Stimulated activated CD8-positive, alpha-beta memory T cell treated with anti-CD3 and anti-CD28 coated beads, Interleukin-7, amount 100 ng/mL, for 24 hours (primary cell): ENCODE data around the gene EVA1A.

ENCODE experiments used
- DNase-seq: peaks from one replicate; pipeline ENCODE4 v3.0.0-alpha.2; 2020; ENCODE audit warnings: low read depth

Gene EVA1A

DNA sequence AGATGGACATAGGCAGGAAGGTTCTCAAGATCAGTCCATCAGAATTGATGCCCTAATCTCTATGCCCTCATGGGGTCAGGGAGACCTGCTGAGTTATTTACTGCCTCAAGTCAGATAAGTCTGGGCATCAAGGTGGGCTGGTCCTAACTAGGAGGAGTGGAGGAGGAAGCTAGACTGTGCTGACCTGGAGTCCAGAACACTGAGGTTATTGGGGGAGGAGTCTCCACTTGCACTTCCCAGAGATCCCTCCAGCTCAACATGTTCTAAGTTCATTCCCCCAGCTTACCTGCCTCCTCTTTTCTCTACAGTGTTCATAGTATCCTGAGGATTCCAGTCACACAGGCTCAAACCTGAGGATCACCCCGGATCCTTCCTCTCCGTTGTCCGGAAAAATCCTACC is 19.3 kb downstream of the EVA1A start:
- no peak for DNase-seq

DNA sequence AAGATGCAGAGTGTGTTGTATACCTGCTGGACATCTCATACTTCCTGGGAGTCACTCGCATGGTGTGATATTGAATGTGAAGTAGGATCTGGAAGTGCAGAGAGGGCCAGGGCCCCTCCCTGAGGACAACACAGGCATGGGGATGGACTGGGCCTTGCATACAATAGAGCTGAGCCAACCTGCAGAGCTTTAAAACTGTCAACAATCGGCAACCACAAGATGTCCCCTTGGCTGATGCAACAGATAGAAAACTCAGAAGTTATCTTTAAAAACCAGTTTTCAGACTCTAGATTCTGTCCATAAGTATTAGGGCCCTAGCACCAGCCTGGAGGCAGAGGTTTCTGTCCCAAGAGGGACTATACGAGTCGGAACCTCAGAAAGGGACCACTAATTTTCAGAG is 19.7 kb downstream of the EVA1A start:
- no peak for DNase-seq

DNA sequence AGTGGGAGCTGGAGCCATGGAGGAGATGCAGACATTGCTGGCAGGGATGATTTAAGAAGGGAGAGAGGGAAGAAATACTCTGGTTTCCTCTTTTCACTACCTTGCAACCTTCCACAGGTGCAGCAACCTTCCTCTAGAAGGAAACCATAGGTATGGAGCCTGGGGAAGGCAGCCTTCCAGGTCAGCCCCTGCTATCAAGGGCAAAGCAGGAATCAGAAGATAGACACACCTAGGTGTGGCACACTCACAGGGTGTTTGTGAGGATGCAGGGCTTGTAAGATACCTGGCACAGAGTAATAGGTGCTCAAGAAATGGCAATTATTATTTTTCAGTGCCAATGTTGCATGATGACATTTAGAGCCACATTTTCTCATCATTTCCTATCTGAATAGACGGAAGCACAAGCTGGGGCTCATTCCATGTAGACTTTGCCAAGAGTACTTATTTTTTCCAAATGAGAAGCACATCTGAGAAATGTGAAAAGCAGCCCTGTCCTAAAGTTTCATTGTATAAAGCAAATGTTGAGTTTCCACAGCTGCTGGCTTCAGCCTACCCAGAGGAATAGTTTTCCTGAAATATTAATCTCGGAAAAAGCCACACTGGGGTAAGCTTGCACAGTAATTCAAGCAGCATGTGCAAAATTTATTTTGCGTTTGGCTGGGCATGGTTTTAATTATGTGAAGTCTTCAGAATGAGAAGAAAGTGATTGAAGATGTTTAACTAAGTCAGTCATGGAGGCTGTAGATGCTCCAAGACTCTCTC is 20.6 kb downstream of the EVA1A start:
- DNase-seq = no peak

DNA sequence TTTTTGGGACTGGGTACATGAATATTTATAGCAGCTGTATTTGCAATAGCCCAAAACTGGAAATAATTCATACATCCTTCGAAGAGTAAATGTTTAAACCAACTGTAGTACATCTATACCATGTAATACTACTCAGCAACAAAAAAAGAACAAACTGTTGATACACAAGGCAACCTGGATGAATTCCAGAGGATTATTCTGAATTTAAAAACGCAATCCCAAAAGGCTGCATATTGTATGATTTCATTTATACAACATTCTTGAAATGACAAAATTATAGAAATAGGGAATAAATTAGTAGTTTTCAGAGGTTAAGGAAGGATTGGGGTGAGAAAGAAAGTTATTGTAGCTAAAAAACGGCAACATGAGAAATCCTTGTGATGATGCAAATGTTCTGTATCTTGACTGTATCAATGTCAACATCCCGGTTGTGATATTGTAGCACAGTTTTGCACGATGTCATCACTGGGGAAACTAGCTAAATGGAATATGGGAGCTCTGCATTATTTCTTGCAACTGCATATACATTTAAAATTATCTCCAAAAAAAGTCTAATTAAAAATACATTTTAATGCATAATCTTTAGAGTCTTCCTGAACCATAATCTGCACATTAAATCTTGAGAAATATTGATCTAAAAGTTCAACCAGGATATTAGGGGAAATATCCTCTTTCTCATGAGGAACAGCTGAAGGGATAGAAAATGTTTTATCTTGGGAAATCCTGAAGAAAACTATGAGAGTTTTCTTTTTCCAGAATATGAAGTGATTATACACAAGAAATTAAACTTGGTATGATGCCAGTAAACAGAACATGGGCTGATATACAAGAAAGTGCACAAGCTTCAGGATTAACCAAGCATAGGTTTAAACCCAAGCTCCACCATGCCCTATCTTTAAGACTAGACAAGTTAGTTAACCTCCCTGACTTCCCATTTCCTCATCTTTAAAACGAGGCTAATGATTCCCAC is 21.9 kb downstream of the EVA1A start:
- DNase-seq = no peak

DNA sequence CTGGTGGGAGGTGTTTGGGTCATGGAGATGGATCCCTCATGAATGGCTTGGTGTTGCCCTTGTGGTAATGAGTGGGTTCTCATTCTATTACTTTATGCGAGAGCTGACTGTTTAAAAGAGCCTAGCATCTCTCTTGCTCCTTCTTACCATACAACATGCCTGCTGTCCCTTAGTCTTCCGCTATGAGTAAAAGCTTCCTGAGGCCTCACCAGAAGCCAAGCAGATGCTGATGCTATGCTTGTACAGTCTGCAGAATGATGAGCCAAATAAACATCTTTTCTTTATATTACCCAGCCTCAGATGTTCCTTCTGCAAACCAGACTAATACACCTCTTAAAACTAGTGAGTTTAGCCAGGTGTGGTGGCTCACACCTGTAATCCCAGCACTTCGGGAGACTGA is 23.1 kb downstream of the EVA1A start:
- DNase-seq = no peak

DNA sequence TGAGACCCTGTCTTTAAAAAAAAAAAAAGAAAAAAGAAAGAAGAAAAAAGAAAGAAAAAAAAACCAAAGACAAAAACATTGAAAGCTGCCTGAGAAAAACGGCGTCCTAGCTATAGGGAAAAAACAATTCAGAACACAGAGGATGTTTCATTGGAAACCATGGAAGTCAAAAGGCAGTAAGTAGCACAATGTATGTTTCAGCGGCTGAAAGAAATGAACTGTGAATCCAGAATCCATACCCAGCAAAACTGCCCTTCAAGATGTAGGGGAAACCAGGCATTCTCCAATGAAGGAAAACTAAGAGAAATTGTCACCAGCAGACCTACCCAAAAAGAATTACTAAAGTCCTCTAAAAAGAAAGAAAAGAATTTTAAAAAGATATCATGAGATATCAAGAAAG is 27.6 kb downstream of the EVA1A start:
- DNase-seq = no peak

DNA sequence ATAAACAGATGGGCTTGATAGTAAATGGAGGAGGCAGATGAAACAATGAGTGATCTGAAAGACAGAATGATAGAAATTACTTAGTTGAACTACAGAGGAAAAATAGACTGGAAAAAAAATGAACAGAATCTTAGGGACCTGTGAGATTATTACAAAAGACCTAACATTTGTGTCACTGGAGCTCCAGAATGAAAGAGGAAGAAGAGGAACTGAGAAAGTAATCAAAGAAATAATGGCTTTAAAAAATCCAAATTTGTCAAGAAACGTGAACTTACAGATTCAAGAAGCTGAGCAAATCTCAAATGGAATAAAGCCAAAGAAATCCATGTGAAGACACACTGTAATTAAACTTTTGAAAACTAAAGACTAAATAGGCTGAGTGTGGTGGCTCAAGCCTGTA is 28.3 kb downstream of the EVA1A start:
- DNase-seq = no peak

DNA sequence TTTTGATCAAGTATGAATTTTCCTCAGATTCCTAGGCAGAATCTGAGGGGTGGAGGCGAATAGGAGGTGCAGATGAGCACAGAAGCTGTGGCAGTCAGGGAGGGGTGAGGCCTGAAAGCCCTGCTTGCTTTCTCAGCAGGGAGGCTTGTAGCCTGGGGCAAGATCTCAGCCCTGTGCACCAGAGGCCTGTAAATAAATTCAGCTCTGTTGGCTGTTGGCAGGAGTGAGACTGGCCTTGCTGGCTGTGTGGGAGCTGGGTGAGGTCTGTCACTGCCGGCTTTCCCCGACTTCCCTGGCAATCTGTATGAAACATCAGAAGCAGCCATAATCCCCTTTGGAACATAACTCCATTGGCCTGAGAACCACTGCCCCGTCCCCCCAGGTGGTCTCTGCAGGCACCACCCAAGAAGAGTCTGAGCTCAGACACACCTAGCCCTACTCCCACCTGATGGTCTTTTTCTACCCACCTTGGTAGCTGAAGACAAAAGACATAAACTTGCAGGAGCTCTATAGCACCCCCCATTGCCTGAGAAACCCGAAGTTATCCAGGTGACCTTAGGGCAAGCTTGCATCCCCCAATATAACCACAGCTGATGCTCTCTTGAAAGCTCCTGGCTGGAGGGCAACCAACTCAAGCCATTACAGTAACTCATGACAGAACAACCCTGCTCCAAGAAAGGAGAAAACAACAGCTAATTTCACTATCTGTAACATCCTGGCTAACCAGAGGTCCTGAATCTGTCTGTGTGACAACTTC is 32.3 kb downstream of the EVA1A start:
- DNase-seq = no peak

DNA sequence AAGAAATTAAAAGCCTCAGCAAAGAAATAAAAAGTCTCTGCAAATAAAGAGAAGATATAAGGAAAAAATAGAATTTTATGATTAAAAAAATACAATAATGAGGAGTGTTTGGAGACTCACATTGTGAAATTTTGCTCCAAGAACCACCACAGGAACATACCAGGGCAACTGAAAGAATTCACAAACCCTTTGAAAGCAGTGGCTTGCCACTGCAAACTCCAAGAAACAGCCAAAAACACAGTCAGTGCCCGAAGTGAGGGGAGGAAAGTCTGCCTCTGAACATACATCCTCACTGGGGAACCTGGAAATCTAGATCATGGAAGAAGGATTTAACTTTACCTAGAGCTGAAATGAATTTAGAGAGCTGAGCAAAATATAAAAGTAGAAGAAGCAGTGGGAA is 33.1 kb downstream of the EVA1A start:
- DNase-seq = no peak

DNA sequence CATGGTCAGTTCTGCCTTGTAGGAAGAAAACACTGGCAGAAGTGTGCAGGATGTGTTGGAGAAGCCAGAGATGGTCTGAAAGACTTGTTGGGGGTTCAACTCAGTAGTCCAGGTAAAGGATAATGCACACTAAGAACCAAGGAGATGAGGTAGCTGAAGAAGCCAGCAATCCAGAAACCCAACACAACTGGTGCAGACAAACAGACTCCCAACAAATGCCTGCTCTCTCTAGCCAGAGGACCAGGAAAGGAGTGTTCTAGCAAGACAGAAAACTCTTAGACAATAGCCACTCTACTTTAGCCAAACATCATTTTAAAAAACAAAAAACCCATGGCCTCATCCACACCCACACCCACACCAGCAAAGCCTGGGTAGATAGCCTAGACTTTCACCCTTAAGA is 33.9 kb downstream of the EVA1A start:
- no peak for DNase-seq

DNA sequence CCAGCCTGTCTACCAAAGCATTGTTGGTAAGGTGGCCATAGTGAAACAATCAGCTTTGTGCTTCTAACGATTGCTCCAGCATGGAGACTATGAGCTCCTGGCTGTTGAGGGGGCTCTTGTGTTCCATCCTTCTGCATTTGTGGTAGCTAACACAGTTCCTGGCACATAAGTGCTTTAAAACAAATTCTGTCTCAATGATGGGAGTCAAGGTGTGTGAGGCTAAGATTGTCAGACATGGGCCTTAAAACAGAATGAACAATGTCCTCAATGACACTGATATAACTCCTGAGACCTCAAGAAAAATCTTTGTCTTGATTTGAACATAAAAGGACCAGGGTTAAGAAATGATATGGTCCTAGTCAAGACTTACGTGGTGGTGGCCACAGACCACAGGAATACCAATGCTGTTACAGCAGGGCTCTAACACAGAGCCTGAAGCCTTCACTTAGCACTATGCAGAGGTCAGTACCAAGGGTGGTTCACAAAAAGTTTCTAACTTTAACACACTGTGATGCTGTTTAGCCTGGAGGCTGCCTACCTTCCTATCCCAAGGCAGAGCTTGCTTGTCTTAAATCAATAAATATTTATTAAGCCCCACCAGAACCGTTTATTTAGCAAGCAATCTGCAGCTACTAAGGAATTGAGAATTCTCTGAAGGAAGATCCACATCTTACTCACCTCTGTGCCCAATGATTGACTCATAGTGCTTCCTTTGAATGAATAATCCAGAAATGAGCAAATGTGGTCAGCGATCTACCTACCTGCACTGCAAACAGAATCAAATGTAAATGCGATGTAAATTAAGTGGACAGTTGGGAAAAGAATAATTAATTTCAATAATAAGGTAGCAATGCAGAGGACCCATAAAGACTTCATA is 35.1 kb downstream of the EVA1A start:
- no peak for DNase-seq

DNA sequence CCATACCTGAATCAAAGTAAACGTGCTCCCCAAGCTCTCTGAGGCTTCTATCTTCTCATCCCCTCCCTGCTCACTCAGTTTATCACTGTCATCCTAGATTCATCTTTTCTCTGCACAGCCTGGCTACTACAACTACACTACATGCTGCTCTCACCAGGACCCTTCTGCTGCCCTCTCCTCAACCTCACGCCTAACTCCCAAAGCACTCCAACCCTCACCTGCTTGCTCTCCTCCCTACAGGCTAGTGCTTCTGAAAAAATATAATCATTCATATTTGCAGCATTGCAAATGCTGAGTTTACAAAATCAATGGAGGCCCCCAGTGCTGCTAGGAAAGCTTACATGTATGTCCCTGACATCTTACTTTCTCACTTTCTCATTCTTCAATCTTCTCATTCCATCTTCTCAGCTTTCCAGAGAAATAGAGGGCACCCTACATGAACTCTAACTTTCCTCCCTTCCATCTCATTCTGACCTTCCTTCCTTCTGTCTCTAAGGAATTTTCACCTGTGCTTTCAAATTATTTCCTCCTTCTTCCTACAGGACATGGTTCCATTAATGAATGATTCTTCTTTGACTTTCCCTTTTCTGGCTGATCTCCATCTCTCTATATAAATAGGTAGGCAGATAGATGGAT is 36.3 kb downstream of the EVA1A start:
- no peak for DNase-seq

DNA sequence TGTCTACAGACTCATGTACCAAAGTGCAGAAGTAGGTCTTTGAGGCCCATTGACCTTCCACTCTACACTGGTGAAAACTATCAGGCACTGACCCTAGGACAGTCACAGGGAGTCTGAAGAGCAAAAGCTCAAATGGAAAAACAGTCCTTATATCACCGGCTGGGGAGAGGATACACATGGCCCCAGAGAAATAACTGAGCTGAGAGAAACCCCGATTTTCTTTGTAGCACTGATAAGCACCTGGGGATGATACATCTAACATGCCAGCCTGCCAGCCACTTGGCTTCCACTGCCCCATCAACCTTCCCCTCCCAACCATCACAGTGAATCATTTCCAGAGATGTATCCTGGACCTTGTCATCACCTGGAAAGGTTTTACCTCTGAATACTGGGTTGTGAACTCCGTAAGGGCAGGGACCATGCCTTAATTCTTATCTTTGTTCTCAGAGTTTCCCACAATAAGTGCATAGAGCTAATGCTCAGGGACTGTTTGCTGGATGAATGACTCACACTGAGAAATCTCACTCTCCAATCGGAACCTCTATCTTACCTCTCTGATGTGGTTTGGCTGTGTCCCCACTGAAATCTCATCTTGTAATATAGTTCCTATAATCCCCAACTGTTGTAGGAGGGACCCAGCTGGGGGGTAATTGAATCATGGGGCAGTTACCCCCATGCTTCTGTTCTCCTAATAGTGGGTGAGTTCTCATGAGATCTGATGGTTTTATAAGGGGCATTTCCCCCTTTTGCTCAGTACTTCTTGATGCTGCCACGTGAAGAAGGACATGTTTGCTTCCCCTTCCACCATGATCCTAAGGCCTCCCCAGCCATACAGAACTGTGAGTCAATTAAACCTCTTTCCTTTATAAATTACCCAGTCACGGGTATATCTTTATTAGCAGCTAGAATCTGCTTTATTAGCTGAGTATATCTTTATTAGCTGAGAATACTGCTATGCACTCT is 37.1 kb downstream of the EVA1A start:
- DNase-seq = no peak

DNA sequence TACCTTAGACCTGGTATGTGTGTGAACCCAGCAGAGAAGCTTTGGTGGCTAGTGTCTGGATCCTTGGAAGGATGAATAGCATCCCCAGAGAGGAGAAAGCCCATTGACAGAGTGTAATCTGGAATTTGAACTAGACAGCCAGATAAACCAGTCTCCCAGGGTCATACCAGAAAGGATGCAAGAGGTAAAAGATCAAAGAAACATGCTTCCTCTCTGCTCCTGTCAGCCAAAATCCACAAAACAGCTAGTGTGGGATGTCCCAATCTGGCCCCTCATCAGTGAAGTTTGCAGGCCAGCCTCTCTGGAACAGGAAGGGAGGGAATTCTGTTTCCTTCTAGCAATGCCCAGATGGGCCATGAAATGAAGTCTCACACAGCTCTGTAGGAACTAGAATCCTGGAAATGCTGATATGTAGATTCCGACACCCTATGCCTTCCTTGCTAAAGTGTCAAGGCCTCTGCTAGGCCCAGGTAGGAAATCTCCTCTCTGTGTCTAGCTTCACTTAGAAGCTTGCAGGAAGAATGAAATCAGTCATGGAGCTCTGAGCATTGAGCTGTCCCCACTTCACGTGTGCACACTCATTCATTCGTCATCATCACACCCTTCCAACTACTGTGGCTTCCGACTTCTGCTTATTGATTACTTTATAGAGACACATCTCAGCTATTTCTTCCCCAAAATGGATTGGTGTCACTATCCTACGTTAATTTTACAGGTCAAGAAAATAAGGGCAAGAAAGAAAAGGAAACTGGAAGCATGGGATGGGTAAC is 38.0 kb downstream of the EVA1A start:
- DNase-seq = no peak

DNA sequence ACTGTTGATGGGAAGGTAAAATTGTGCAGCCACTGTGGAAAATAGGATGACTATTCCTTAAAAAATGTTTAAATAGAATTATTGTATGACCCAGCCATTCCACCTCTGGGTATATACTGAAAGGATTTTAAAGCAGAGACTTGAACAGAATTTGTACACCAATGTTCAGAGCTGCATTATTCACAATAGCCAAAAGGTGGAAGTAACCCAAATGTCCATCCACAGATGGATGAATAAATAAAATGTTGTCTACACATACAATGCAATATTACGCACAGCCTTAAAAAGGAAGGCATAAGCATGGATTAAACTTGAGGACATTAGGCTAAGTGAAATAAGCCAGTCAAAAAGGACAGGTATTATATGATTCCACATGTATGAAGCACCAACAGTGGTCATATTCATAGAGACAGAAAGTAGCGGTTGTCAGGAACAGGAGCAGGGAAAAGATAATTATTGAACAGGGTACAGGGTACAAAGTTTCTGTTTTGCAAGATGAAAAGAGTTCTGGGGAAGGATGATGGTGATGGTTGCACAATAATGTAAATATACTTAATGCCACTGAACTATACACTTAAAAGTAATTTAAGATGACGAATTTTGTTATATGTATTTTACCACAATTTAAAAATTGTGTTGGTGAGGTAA is 39.4 kb downstream of the EVA1A start:
- DNase-seq = no peak

DNA sequence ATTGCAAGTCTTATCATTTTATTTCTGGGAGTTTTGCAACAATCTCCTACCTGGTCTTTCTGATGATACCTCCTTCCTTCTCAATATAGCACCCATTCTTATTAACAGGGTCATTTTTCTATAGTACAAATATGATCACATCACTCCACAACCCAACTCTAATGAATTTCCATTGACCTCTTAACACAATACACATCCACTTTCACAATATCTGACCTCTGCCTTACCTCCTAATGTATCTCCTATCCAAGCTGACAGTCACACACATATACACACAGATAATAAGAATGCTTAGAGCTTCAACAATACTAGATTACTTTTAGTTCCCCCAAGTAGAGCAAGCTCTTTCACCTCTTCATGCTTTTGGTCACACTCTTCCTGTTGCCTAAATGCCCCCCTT is 40.9 kb downstream of the EVA1A start:
- DNase-seq = no peak

DNA sequence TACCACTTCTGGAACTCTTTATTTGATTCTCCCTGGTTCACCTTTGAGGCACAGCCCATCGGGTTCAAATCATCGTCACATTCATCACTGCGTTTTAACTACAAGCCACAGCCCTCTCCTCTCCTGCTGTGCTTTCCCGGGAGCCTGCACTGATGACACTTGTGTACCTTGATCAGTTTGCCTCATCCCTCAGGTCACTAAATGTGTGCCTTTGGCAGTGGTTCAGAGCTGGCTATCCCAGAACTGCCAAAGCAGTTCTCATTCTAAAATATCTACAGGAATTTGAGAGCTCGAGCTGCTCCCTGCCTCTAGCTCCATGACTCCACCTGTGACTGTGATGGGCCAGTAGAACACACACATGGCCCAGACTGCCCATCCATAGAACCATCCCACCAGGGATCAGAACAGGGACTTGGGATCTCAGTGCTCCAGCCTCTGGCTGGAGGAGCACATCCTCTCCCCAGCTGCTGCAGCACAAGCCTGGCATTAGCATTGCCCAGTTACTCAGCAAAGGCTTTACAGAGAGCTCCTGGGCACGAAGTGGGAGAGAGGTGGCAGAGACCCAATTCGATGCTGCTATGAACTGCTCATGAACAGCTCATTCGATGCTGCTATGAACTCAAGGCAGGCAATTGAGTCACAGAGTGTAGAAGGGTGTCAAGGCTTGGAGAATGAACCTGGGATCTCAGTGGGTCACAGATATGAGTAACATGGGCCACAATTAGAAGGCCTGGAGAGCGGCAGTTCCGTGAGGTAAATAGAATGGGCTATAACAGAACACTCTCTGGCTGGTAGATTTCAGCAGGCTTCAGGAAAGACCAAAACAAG is 41.9 kb downstream of the EVA1A start:
- no peak for DNase-seq
